Esophagus muscularis mucosa (tissue), 4 donors: Measurements from ENCODE around the gene TTC33.

Experiments used
- CTCF ChIP-seq, 3 experiments: fragments of 200-600 bp in 2 of 3; fragments of 450-650 bp in 1 of 3; sonication (generic) in 2 of 3; IDR thresholded peaks; one replicate each; pipeline ENCODE4 v1.5.1; 2017 to 2019; ENCODE audit warnings: antibody characterized with exemption in 3 of 3, mild to moderate bottlenecking in 2 of 3, moderate library complexity in 1 of 3
- EP300 ChIP-seq: sonication (generic); formaldehyde crosslinking; IDR thresholded peaks from one replicate; pipeline ENCODE4 v1.6.1; 2017; ENCODE audit warnings: antibody characterized with exemption
- POLR2A ChIP-seq: fragments of 450-650 bp; IDR thresholded peaks from one replicate; pipeline ENCODE4 v1.6.1; 2017; ENCODE audit warnings: antibody characterized with exemption, moderate library complexity, mild to moderate bottlenecking, low read depth
- POLR2AphosphoS5 ChIP-seq, 2 donors: sonication (generic); formaldehyde crosslinking; IDR thresholded peaks; one replicate each; pipeline ENCODE4 v1.6.1; 2017; ENCODE audit warnings: antibody characterized with exemption in 2 of 2

- no peak for TF ChIP-seq POLR2AphosphoS5 (IDR thresholded peaks at IDR 0.05)
- TF ChIP-seq CTCF (IDR thresholded peaks at IDR 0.05), result no peak
- TF ChIP-seq POLR2A, result no peak
- TF ChIP-seq EP300, result no peak
Observed at GRCh38 chr5:40735609-40736008, 20.2 kb downstream of the TTC33 start.
